Measurements from ENCODE around the gene GALK1.

- TF ChIP-seq POLR2AphosphoS5 (IDR thresholded peaks at IDR 0.05; ENCODE audit: borderline replicate concordance, low read depth, low read length) (no peak), EZH2 (IDR thresholded peaks at IDR 0.05) (no peak), FOXP2 (optimal IDR thresholded peaks at IDR 0.05; ENCODE audit: control extremely low read depth, extremely low read length, insufficient read depth) (no peak)
These were observed 12.6 kb downstream of the GALK1 start for GRCh38 chr17:75752405-75752709.

Data from SK-N-MC (cell line).